ENCODE results near the gene DGKD.

GRCh38 chr2:233368756-233369155 lies 14.5 kb downstream of the DGKD start:
- no peak for TF ChIP-seq CTCF (IDR thresholded peaks at IDR 0.05)
- TF ChIP-seq POLR2A (IDR thresholded peaks at IDR 0.05): no peak

Data from suprapubic skin (tissue), 3 donors.